HG03457 (cell line): ENCODE data around the gene RPS19BP1.
A peak's percentile ranks its signal among the peaks of the same experiment; 100 is the strongest.
"Not testable (repeated sequence)": the region's sequence is repeated elsewhere in the genome, so short reads cannot be mapped to it uniquely, and the experiment has no call there.

ENCODE experiments used
- ATAC-seq: cut with Tn5 transposase; IDR thresholded peaks from one replicate; pipeline ENCODE4 v1.9.1; 2021; ENCODE audit warnings: moderate number of reproducible peaks; ENCODE audit not compliant: unreplicated experiment

The RPS19BP1 gene

DNA sequence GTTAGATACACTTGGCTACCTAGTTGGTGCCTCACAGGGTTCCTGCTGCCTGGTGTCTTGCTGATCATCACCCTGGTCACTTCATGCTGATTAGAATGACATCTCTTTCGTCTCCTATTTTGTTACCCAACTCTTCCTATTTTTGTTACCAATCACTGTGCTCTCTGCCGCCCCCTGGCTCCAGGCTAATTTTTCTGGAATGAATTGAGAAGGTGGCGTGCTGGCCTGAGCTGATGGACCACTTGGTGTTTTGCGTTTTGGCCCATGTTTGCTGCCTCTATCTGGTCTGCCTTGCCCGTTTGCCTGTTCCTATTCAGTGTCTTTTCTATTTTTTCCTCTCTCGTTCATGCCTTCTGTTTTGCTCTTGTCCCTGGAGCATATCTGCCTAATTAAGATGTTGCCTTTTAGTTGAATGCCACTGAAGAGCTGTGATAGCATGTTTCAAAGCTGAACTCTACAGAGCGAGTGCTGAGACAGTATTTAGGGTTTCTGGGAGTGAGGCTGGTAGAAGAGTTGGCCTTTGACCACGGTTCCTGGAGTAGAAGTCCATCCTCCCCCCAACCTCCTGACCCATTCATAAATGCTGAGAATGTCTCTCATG lies 18.1 kb downstream of the RPS19BP1 start:
- no peak for ATAC-seq

DNA sequence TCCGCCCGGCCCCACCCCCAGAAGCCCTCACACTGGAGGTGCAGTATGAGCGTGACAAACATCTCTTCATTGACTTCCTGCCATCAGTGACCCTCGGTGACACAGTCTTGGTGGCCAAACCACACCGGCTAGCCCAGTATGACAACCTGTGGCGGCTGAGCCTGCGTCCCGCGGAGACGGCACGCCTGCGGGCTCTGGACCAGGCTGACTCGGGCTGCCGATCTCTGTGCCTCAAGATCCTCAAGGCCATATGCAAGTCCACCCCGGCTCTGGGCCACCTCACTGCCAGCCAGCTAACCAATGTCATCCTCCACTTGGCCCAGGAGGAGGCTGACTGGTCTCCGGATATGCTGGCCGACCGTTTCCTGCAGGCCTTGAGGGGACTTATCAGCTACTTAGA lies 18.8 kb downstream of the RPS19BP1 start:
- no peak for ATAC-seq

DNA sequence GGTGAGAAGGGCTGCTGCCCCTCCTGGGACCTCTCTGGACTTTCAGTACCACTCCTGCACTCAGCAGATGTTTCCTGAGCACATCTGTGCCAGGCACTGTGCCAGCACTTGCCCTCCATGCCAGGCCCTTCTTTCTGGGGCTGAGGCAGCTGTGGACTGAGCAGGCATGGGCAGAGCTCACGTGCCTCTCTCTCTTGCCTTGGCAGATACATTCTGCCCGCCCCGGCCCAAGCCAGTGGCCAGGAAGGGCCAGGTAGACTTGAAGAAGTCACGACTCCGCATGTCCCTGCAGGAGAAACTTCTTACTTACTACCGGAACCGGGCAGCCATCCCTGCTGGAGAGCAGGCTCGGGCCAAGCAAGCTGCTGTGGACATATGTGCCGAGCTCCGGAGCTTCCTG lies 20.5 kb downstream of the RPS19BP1 start:
- ATAC-seq: no peak

DNA sequence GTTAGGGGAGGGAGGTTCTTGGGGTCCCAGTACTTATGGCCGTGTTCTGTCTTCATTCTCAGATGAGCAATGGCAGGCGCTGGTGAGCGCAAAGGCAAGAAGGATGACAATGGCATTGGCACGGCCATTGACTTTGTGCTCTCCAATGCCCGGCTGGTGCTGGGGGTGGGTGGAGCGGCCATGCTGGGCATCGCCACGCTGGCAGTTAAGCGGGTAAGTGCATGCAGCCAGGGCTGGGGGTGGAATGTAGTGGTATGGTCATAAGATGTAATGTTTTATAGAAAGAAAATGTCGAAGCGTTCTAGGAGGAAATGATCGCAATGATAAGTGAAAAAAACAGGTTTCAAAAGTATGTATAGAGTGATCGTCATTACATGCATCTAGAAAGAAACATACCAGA lies 21.3 kb downstream of the RPS19BP1 start:
- ATAC-seq: no peak

DNA sequence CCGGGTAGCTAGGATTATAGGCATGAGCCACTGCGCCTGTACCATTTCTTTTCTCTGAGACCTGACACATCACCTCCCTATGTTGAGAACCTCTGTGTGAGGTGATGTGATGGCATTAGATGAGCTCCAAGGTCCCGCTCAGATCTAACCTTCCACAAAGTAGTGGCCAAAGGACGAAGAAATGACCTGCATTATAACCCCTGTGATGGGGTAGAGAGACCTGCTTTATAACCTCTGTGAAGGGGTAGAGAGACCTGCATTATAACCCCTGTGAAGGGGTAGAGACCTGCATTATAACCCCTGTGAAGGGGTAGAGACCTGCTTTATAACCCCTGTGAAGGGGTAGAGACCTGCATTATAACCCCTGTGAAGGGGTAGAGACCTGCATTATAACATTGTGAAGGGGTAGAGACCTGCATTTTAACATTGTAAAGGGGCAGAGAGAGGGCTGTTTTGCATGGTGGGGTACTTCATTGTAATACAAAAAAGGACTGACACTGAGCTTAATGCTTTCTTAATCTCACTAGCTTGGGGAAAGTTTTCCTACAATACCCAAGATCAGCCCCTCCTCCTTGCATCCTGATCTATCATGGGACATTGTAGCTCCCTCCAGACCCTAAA lies 21.9 kb downstream of the RPS19BP1 start:
- ATAC-seq: no peak

DNA sequence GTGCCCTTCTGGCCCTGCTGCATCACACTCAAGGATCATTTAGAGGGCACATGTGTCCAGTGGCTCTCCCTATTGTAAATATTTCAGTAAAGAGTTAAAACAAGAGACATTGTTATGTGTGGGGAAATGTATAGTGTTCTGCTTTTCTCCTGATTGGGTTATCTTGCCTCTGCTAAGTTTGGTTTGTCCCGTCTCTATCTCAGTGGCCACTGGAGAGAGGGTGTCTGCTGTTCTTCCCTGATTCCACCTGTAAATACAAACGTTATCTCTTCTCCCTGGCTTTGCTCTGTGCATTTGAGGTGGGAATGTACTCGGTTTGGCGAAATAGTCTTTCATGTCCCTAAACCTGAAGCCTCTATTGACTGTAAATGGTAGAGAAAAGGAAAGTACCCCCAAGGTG lies 24.2 kb downstream of the RPS19BP1 start:
- ATAC-seq: no peak

DNA sequence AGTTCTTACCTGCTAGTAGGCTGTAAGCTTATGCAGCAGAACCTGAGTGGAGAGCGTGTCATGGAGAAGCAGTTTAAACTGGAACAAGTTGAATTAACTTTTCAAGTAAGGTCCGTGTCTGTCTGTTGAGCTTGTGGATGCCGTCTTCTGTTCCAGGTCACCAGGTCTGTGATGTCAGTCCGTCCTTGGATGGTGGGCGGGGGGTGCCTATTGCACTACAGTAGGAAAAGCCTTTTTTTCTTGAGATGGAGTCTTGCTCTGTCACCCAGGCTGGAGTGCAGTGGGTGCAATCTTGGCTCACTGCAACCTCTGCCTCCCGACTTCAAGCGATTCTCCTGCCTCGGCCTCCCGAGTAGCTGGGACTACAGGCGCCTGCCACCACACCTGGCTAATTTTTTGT lies 25.5 kb downstream of the RPS19BP1 start:
- ATAC-seq: not testable (repeated sequence)

DNA sequence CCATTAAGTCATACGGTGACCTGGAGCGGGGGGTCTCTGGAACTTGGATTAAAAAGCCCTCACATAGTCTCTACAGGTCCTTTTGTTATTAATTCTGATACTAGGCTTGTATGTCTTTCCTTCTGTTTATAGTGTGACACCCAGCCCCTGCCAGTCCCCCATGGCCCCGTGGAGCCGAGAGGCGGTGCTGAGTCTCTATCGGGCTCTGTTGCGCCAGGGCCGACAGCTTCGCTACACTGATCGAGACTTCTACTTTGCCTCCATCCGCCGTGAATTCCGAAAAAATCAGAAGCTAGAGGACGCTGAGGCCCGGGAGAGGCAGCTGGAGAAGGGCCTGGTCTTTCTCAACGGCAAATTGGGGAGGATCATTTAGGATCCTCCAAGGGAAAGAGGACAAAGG lies 28.5 kb downstream of the RPS19BP1 start:
- ATAC-seq: no peak

DNA sequence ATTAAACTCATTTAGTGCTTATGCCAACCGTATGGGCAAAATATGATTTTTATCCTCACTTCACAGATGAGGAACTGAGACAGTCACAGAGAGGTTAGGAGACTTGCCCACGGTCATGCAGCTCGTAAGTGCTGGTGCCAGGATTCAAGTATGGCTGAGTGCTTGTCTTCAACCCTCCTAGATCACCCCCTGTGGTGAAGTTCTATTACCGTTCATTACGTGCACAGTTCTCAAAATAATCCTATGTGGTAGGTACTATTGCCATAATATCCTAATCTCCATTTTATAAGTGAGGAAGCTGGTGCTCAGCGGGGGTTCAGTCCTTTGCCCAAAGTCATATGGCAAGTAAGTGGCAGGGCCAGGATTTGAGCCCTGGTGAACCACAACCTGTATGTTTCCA lies 28.9 kb downstream of the RPS19BP1 start:
- no peak for ATAC-seq

DNA sequence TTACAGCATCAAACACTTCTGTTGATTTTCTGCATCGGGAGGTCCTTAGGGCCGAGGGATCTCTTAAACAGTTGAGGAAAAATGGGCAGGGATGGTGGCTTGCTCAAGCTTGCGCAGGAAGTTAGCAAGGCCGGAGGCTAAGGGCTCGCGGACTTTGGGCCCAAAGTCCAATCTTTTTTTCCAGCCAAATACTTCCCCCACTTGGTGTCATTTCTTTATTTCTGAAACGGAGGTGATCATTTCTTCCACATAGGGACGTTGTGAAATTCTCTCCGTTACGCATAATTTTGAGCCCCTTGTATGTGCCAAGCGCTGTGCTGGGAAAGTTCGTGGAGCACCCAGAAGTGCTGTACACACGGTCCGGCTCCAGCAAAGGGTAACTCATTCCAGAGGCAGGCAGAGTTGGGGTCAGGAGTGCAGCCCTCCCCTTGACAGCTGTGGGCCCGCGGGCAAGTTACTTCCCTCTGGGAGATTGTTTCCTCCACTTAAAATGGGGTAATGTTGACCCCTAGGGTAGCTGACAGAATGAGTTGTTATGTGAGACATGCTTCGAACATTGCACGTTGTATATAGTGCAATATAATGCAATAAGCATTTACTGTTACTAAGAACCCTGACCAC lies 29.6 kb downstream of the RPS19BP1 start:
- ATAC-seq: peak; percentile 7

DNA sequence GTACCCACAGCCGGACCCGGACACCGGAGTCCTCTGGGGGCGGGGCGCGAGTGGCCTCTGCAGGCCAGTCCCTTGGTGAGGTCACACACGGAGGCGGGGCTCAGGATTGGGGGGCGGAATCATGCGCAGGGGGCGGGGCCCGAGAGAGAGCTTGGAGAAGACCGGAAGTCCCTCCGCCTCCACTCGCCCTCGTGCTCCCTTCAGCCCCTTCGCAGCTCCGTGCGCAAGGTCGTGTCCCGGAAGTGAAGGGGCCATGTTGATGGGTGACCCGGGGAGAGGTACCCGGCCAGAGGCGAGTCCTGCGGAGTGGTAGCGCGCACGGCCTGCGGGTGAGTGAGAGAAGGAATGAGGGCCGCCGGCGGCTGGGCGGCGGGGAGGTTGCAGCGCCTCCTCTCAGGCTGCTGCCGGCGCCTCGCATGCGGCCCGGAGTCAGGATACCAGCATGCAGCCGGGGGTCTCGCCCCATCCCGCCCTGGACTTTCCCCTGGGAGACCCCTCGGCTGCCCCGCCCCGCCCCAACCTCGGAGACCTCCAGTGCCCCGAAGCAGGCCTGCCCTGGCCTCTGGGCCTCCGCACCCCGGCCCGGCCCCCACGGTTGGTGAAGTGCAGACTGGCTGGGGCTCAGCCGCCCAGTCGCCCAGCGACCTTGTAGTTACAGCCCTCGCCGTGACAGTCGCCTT lies 30.3 kb downstream of the RPS19BP1 start, which contains the start of gene MIEF1:
Gene MIEF1, plus strand, starts transcription at position 182 of the 680 bp plus-strand sequence. CDS start 9,005 bp downstream, outside the sequence.
- peak; percentile 91 for ATAC-seq

DNA sequence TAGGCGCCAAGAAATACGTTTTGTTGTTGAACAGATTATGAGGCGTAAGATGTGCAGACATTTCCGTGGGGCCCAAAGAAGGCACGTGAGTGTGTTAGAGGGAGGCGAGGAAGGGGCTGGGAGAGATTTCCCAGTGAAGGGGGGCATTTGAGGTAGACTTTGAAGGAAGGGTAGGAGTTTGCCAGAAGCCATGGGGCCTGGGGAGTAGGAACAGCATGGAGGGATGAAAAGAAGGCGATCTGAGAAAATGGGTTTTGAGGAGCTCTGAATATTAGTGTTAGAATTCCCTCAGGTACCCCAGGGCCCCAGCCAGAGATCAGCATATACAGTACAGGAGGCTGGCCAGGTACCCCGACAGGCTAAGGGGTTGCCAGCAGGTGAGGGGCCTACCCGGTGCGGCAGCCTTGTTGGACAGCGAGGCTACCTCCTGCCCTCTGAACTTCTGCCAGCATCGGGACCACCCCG lies 30.9 kb downstream of the RPS19BP1 start:
- ATAC-seq: no peak

DNA sequence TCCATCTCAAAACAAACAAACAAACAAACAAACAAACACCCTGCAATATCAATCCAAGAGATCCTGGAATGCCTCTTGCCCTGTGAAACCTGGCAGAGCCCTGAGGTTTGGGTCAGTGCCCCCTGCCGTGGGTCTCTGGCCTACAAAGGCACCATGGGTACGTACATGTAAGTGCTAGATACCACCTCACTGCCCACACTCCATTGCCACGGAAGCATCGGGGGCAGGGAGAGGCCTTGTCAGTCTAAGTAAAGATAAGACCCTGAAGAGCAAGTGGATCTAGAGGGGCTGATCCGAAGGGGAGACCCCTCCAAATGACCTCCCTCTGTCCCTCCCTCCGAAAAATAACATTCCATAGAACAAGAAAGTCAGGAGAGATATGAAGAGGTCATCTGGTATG lies 32.4 kb downstream of the RPS19BP1 start:
- ATAC-seq: no peak

DNA sequence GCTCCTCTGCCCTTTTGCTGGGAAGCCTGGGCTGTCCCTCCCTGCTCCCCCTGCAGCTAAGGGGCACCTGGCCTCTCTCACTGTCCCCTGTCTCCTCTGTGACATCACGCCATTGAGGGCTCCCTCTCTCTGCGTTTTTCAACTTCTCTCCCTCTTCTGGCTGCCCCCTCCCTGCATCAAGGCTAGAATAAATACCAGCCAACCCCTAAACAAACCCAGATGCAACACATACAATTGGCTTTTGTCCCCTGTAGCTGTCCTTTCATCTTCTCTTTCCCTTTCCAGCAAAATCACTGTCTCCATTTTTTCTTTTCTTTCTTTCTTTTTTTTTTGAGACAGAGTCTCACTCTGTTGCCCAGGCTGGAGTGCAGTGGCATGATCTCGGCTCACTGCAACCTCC lies 33.7 kb downstream of the RPS19BP1 start:
- ATAC-seq: no peak

DNA sequence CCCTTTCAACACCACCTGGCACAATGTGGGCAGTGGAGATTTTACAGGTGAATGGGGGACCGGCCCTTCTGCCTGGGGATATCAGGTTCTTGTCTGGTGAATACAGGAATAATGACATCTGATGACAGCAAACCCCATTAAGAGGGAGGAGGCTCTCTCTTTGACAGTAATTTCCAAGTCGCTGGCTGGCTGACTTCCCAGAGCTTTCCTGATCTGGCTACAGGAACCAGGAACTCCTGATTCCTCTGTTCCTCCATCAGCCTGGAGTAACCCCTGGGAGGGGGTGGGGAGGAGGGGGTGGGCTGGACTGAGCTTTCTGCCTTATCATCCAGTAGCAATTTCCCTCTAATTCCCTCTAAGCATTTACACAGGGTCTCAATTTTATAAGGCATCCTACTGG lies 34.2 kb downstream of the RPS19BP1 start:
- no peak for ATAC-seq

DNA sequence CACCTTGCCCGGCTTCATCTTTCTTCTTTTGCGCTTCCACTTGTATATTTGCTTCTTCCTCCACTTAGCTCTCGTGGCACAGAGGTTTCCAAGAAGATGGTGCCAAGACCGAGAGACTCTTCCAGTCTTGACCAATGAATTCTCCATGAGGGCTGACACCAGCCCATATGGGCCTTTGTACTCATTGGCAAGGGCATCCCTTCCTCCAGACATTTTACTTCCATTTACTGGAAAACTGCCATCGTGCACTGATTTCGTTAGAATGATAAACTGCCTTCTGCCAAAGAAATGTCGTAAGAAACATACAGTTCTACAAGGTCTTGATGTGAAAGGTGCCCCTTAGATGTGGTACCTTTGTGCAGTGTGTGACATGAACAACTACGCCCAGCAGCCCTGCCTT lies 35.1 kb downstream of the RPS19BP1 start:
- no peak for ATAC-seq

DNA sequence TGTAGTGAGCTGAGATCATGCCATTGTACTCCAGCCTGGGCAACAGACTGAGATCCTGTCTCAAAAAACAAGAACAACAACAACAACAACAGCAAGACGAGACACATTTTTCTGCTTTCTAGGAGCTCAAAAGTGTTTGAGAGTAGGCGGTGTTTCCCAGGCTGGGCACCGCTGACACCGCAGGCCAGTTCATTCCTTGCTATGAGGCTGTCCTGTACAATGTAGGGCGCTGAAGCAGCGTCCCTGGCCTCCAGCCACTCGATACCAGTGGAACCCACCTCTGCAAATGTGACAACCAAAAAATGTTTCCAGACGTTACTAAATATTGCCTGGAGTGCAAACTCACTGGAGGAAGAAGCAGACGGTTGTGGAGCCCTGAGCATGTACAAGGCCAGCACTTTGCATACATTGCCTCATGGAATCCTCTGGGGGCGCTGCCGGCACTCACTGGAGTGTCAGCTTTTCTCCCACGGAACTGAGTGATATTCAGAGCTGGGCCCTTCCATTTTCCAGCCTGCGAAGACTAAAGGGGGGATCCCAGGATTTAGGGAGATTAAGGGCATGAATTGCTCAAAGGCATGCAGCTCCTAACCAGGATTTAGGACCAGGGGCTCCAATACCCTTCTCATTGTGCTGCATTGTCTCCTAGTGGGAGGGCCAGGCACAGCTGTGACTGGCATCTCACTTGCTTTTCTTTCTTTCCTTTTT lies 36.3 kb downstream of the RPS19BP1 start:
- ATAC-seq: no peak

DNA sequence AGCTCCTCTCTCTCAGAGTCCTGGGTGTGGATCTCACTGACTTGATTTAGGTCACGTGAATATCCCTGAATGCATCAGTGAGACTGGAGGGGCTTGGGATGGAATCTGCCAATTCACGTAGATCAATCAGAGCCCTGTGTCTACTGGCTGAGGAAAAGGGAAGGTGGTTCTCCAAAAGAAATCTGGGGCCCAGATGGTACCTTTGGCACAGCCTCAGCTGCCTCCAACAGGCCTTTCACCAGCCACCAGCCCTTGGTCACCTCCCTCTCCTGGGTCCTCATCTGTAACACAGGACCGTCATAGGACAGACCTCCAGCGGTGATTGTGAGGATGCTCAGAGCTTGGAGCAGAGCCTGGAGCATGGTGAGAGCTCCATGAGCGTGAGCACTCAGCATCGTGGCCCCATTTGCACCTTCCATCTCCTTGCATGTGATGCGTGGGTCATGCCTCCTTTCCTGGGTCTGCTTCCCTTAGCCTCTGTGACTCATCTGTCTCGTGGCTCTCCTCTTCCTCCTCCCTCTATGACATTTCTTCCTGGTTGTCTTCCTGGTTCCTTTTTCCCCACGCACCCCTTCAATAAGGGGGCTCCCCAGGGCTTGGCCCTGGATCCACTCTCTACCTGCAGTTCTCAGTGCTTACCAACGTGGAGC lies 38.0 kb downstream of the RPS19BP1 start:
- no peak for ATAC-seq

DNA sequence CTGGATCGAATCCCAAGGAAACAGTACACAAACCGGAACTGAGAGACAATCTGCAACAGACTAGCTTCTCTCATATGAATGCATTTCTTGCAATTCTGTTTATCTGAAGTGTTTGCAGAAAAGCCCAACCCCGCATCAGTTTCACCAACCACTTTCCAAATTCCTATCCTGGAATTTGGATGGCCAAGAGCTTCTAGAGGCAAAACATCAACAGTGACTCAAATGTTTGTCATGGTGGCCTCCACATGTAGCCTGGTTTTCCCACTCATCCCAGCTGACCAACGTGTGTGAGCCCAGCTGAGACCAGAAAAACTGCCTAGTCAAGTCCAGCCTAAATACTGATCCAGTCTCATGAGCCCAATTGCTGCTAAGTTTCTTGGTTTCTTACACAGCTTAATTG lies 38.8 kb downstream of the RPS19BP1 start:
- no peak for ATAC-seq

DNA sequence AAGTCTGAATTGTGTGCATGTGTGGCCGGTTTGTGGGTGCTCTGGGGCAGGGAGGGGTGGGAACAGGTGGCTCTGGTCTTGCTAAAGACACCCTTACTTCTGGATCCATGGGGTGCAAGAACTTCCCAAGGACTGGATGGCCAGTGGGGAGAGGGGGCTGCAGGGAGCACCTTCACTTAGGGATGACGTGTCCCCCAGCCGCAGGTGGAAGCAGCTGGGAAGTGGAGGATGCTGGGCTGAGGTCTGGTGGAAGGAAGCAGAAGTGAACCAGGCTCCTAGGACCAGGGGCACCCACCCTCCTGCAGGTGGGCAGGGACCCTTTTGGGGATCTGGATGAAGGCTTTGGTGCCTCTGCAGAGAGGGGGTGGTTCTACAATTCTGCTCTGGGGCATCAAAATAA lies 40.4 kb downstream of the RPS19BP1 start:
- ATAC-seq: no peak

DNA sequence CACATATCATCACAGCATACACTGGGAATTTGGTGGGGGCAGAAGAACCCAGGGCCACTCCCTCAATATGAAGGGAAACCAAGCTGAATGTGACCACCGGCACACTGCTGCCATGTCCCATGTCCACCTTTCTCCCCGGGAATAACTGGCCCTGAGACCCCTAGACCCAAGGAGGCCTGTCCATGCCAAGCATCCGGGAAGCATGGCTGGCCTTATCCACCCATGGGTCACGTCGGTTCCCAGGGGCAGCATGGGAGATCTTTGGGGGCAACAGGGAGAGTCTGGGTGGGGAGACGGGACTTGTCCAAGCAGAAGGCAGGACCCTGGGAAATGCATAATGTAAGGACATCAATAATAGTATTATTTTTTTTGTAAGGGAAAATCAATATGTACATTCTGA lies 40.9 kb downstream of the RPS19BP1 start:
- ATAC-seq: no peak
